HUDEP-2 (cell line): ENCODE data around the gene BAIAP2L2.
"Not testable (repeated sequence)": the region's sequence is repeated elsewhere in the genome, so short reads cannot be mapped to it uniquely, and the experiment has no call there.

Source experiments
- DNase-seq, 76 experiments: peaks; one replicate each; lab custom pipeline; 2025; ENCODE audit not compliant: unreplicated experiment in 76 of 76; lab: John Stamatoyannopoulos, UW

Gene BAIAP2L2

DNA sequence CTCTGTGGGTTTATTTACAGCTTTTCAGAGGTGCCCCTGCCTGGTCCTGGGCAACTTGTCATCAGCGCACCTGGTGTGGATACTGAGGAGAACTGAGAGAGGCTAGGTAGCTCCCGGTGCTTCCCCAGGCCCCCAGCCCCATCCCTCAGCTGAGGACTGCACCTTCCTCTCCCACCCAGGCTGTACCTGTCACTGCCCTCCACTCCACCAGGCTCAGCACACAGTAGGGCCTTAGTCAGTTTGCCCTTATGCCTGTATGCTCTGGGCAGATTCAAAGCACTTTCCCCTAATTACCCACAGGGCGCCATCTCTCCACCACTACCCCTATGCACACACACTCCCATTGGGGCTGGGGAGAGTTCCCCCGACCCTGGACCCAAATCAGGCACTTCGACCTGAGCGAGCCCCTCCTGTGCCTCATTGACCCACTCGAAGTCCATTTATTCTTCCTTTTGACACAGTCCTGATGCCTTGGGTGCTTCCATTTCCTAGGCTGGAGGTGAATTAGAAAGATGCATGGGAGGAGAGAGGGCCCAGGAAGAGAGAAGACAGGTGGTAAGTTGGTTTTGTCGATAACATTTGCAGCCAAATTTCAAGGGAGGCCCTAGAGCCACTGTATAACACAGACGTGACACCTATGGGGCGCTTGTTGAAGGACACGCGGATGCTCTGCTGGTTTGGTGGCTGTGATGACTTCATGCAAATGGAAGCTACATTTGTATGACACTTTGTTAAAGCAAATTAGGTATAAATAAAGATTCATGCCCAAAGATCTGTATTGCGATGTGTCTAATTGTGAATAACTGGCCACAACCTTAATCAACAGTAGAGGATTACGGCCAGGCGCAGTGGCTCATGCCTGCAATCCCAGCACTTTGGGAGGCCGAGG is 67.1 kb downstream of the BAIAP2L2 start:
- peak in 1 of 76 experiments; percentile 7 for DNase-seq

GRCh38 chr22:38042488-38042790 is 68.0 kb downstream of the BAIAP2L2 start:
- DNase-seq = no peak

DNA sequence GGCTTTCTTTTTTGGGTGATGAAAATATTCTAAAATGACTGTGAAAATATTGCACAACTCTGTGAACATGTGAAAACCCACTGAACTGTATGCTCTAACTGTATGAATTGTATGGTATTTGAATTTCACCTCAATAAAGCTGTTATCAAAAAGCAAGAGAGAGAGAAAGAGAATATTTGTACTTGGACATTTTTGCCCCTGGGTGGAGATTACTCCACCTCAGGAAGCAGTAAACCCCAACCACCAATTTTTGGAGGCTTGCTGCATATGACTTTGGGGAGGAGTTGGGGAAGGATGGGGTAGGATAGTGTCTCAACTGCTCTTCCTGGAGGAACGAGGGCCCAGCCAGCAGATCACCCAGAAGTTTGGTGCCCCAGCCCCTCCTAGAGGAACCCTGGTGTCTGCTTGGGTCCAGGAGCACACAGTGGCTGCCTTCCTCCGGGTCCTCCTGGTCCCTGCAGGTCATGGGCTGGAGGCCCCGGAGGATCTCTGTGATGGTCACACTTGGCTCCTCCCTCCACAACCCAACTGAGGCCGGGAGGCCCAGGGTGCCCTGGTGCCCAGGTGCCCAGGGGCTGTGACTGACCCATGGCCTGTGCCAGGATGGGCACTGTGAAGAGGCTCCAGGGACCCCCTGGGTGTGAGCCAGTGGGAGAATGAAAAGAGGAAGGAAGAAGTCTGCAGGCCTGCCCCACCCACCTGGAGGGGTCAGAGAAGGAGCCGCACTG is 68.6 kb downstream of the BAIAP2L2 start:
- DNase-seq = no peak

- no peak for DNase-seq
Measured at GRCh38 chr22:38040953-38041759, 69.3 kb downstream of the BAIAP2L2 start.

GRCh38 chr22:38038890-38039812 is 71.3 kb downstream of the BAIAP2L2 start:
- DNase-seq = no peak

- no peak for DNase-seq
Measured at GRCh38 chr22:38038426-38038825, 72.1 kb downstream of the BAIAP2L2 start.

GRCh38 chr22:38037367-38038150 is 72.9 kb downstream of the BAIAP2L2 start:
- DNase-seq = not testable (repeated sequence)

DNA sequence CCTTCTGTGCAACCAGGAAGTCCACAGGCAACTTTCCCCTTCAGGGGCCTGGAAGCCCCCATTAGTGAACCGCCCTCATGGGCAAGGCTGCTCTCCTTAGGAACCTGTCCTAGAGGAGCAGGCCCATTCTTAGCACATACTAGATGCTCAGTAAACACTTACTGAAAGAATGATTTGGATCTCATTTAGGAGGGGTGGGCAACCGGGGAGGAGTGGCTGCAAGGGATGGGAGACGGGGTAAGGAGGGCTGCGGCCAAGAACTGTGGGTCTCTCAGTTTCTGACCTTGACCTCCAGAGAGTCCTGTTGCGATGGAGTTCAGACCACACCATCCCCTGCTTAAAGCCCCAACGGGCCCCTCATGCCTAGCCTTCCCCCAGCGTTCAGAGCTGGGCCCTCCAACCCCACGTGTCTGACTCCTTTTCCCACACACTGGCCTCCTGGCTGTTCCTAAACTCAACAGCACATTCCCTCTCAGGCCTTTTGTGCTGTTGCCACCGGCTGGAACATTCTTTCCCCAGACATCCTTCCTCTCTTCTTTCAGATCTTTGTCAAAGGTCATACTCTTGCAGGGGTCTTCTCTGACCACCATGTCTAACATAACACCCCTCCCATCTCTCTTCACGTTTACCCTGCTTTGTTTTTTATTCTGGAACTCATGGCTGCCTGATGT is 74.0 kb downstream of the BAIAP2L2 start:
- DNase-seq = no peak

DNA sequence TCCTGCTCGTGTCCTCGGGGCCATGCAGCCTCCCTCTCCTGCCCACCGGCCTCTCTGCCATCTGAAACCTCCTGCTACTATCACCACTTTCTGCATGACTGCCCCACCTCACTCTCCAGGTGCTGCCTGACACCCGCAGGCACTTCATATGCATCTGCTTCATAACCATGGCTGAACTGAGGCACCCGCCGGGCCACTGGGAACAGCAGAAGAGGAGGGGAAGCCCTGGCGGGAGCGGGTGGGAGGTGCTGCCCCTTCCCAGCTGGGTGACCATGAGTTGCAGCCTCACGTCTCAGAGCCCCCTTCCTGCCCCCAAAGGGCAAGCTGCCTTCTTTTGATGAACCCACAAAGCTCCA is 75.0 kb downstream of the BAIAP2L2 start:
- no peak for DNase-seq
